ENCODE results near the gene RYR1. TPM values are rescaled to one million over a fixed set of nuclear protein-coding genes. Genes with fewer than 3 reads are reported as not detected.
A peak's percentile ranks its signal among the peaks of the same experiment; 100 is the strongest.
"Not testable (repeated sequence)": the region's sequence is repeated elsewhere in the genome, so short reads cannot be mapped to it uniquely, and the experiment has no call there.

RYR1 gene
- total and polyA plus RNA-seq, 2 experiments from 2014 or later, result 0.07 to 0.21 TPM

GRCh38 chr19:38626401-38626800, 192.9 kb downstream of the RYR1 start:
- no peak for DNase-seq (ENCODE audit: low spot score)
- H3K79me2 ChIP-seq, result no peaks in the 10 kb centered on the region
- no peak overlapping the region for H3K4me3 ChIP-seq
- no peaks in the 10 kb centered on the region for H3K27me3 ChIP-seq
- H3K4me1 ChIP-seq (ENCODE audit: insufficient read depth), result no peaks in the 10 kb centered on the region
- WGBS (ENCODE audit: low lambda C conversion rate, missing lambda C conversion rate), result 100% methylated on average over 4 of the region's 4 CpGs
- no peak for TF ChIP-seq EZH2phosphoT487 (IDR thresholded peaks at IDR 0.05; ENCODE audit: low read depth, severe bottlenecking, unreplicated experiment)
- TF ChIP-seq, protein P1, sequence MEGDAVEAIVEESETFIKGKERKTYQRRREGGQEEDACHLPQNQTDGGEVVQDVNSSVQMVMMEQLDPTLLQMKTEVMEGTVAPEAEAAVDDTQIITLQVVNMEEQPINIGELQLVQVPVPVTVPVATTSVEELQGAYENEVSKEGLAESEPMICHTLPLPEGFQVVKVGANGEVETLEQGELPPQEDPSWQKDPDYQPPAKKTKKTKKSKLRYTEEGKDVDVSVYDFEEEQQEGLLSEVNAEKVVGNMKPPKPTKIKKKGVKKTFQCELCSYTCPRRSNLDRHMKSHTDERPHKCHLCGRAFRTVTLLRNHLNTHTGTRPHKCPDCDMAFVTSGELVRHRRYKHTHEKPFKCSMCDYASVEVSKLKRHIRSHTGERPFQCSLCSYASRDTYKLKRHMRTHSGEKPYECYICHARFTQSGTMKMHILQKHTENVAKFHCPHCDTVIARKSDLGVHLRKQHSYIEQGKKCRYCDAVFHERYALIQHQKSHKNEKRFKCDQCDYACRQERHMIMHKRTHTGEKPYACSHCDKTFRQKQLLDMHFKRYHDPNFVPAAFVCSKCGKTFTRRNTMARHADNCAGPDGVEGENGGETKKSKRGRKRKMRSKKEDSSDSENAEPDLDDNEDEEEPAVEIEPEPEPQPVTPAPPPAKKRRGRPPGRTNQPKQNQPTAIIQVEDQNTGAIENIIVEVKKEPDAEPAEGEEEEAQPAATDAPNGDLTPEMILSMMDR (IDR thresholded peaks at IDR 0.05; ENCODE audit: poor library complexity), result no peak
- TF ChIP-seq EZH2 (IDR thresholded peaks at IDR 0.05; ENCODE audit: borderline replicate concordance), result no peak
- no peak overlapping the region for H3K4me2 ChIP-seq
- no peaks in the 10 kb centered on the region for H3K36me3 ChIP-seq (replicated peaks; ENCODE audit: insufficient read depth, low read depth)
- no peak overlapping the region for H2AFZ ChIP-seq
- no peaks in the 10 kb centered on the region for H4K20me1 ChIP-seq (ENCODE audit: insufficient read depth, poor library complexity, severe bottlenecking)
- no peaks in the 10 kb centered on the region for H3K9me3 ChIP-seq (ENCODE audit: low read depth)
- H3K27ac ChIP-seq, result no peak overlapping the region
- H3K9me2 ChIP-seq (replicated peaks; ENCODE audit: insufficient read depth), result no peaks in the 10 kb centered on the region

DNA sequence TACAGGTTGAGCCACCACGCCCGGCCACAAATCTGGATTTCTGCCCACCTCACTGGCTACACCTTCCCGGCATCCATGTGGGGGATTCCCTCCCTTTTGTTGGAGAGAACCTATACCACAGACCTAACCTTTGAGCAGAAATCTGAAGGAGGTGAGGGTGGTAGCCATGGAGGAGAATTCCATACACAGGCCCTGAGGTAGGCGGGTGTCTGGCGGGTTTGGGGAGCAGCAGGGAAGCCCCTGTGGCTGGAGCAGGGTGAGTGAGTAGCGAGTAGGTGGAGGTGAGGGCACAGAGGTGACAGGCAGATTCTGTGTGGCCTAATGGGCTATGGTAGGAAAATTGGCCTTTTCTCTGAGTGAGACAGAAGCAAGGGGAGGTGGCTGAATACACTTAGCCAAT, 196.1 kb downstream of the RYR1 start:
- no peaks in the 10 kb centered on the region for H3K27me3 ChIP-seq

GRCh38 chr19:38631301-38631700, 197.8 kb downstream of the RYR1 start:
- H3K4me1 ChIP-seq (ENCODE audit: insufficient read depth); H3K9me3 ChIP-seq (ENCODE audit: low read depth); H3K4me2 ChIP-seq; H2AFZ ChIP-seq; H3K36me3 ChIP-seq (replicated peaks; ENCODE audit: insufficient read depth, low read depth); H3K9me2 ChIP-seq (replicated peaks; ENCODE audit: insufficient read depth); H3K4me3 ChIP-seq; H3K79me2 ChIP-seq; H4K20me1 ChIP-seq (ENCODE audit: insufficient read depth, poor library complexity, severe bottlenecking); H3K27me3 ChIP-seq; DNase-seq (ENCODE audit: low spot score): not testable (repeated sequence)
- 61% methylated on average over 11 of the region's 11 CpGs for WGBS (ENCODE audit: low lambda C conversion rate, missing lambda C conversion rate)
- peak overlapping the region; percentile 81 for H3K27ac ChIP-seq

More for the DNA sequence above, 196.1 kb downstream of the RYR1 start:
- Histone ChIP-seq H3K9me3 (ENCODE audit: low read depth) (no peaks in the 10 kb centered on the region), H3K36me3 (replicated peaks; ENCODE audit: insufficient read depth, low read depth) (no peaks in the 10 kb centered on the region), H4K20me1 (ENCODE audit: insufficient read depth, poor library complexity, severe bottlenecking) (no peaks in the 10 kb centered on the region), H2AFZ (no peak overlapping the region), H3K4me1 (ENCODE audit: insufficient read depth) (peaks cover 3% of the 10 kb centered on the region), H3K27ac (no peak overlapping the region), H3K4me2 (no peak overlapping the region), H3K4me3 (no peak overlapping the region), H3K79me2 (no peaks in the 10 kb centered on the region), H3K9me2 (replicated peaks; ENCODE audit: insufficient read depth) (no peaks in the 10 kb centered on the region)
- WGBS (ENCODE audit: low lambda C conversion rate, missing lambda C conversion rate), result 96% methylated on average over 6 of the region's 6 CpGs
- no peak for DNase-seq (ENCODE audit: low spot score)
- TF ChIP-seq EZH2 (IDR thresholded peaks at IDR 0.05; ENCODE audit: borderline replicate concordance), result no peak
- TF ChIP-seq, protein P1 (IDR thresholded peaks at IDR 0.05; ENCODE audit: poor library complexity), result no peak
- no peak for TF ChIP-seq EZH2phosphoT487 (IDR thresholded peaks at IDR 0.05; ENCODE audit: low read depth, severe bottlenecking, unreplicated experiment)

GRCh38 chr19:38631811-38632475, 198.5 kb downstream of the RYR1 start:
- H3K9me3 ChIP-seq (ENCODE audit: low read depth); H2AFZ ChIP-seq; H3K4me3 ChIP-seq; H3K36me3 ChIP-seq (replicated peaks; ENCODE audit: insufficient read depth, low read depth); H3K4me1 ChIP-seq (ENCODE audit: insufficient read depth); H3K4me2 ChIP-seq; H4K20me1 ChIP-seq (ENCODE audit: insufficient read depth, poor library complexity, severe bottlenecking); DNase-seq (ENCODE audit: low spot score); H3K79me2 ChIP-seq; H3K27me3 ChIP-seq; H3K9me2 ChIP-seq (replicated peaks; ENCODE audit: insufficient read depth): not testable (repeated sequence)
- WGBS (ENCODE audit: low lambda C conversion rate, missing lambda C conversion rate), result 52% methylated on average over 7 of the region's 7 CpGs
- H3K27ac ChIP-seq, result peak overlapping the region; percentile 91

All from hepatocyte (in vitro differentiated cells).